Measurements from ENCODE around the gene GLRX.

DNA sequence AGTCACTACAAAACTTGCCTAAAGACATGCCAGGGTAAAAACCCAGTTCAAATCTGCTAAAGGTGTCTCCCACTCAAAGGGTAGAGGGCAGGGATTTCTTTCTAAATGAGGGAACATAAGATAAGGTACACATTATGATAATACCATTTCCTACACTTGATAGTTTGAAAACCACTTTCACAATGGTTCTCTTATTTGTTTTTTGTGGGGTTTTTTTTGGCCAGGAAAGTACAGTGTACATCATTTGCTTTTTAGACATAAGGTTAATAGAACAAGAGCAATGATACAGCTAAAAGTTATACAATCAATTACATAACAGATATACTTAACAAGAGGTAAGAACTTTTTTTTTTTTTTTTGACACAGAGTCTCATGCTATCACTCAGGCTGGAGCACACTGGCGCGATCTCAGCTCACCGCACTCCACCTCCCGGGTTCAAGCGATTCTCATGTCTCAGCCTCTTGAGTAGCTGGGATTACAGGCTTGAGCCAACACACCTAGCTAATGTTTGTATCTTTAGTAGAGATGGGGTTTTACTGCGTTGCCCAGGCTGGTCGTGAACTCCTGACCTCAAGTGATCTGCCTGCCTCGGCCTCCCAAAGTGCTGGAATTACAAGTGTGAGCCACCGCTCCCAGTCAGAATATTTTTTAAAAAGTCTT is 48.8 kb upstream of the GLRX start:
- no peak for TF ChIP-seq CTCF (conservative IDR thresholded peaks at IDR 0.05; ENCODE audit: low read depth, low read length)
- TF ChIP-seq EZH2 (IDR thresholded peaks at IDR 0.05; ENCODE audit: borderline replicate concordance, low read depth, low read length, poor library complexity, severe bottlenecking), result no peak

Measured in A673 (cell line).